IPS-NIHi7 (cell line): ENCODE results near the gene ANKRD39.

Experiments used
- DNase-seq: peaks from one replicate; pipeline ENCODE4 v3.0.0; 2012; ENCODE audit warnings: mixed read lengths; ENCODE audit errors: extremely low spot score

ANKRD39 gene

GRCh38 chr2:96853321-96853720 lies 4.5 kb downstream of the ANKRD39 start:
- no peak for DNase-seq

- no peak for DNase-seq
Measured at GRCh38 chr2:96852667-96853066, 5.1 kb downstream of the ANKRD39 start.

- DNase-seq: no peak
Measured at GRCh38 chr2:96848264-96848663, 9.6 kb downstream of the ANKRD39 start.

- DNase-seq: no peak
Measured at GRCh38 chr2:96847586-96847985, 10.2 kb downstream of the ANKRD39 start.

GRCh38 chr2:96846825-96847224 lies 11.0 kb downstream of the ANKRD39 start:
- no peak for DNase-seq

GRCh38 chr2:96844405-96844808 lies 13.4 kb downstream of the ANKRD39 start:
- no peak for DNase-seq

GRCh38 chr2:96843538-96844268 lies 14.1 kb downstream of the ANKRD39 start, which contains the start of gene ANKRD23:
Gene ANKRD23 (minus strand): TSS chr2:96844021. CDS start chr2:96843992, 29 bp downstream.
- DNase-seq: no peak

GRCh38 chr2:96842600-96842999 lies 15.2 kb downstream of the ANKRD39 start:
- DNase-seq: no peak

- DNase-seq: no peak
Measured at GRCh38 chr2:96841701-96842495, 15.9 kb downstream of the ANKRD39 start.

GRCh38 chr2:96839875-96840850 lies 17.7 kb downstream of the ANKRD39 start:
- no peak for DNase-seq

GRCh38 chr2:96839293-96839874 lies 18.4 kb downstream of the ANKRD39 start:
- peak; percentile 31 for DNase-seq

GRCh38 chr2:96838345-96839292 lies 19.2 kb downstream of the ANKRD39 start:
- DNase-seq: no peak

- DNase-seq: no peak
Measured at GRCh38 chr2:96837575-96837974, 20.2 kb downstream of the ANKRD39 start.

GRCh38 chr2:96835830-96836229 lies 22.0 kb downstream of the ANKRD39 start:
- DNase-seq: no peak

- DNase-seq: peak; percentile 87
Measured at GRCh38 chr2:96832754-96833507, 24.9 kb downstream of the ANKRD39 start.

- no peak for DNase-seq
Measured at GRCh38 chr2:96832408-96832753, 25.4 kb downstream of the ANKRD39 start.

- peak; percentile 44 for DNase-seq
Measured at GRCh38 chr2:96831679-96832078, 26.1 kb downstream of the ANKRD39 start.

- DNase-seq: no peak
Measured at GRCh38 chr2:96830044-96830562, 27.7 kb downstream of the ANKRD39 start.

GRCh38 chr2:96828874-96829273 lies 28.9 kb downstream of the ANKRD39 start:
- DNase-seq: no peak
